ENCODE results near the gene YBX1.

The YBX1 gene

DNA sequence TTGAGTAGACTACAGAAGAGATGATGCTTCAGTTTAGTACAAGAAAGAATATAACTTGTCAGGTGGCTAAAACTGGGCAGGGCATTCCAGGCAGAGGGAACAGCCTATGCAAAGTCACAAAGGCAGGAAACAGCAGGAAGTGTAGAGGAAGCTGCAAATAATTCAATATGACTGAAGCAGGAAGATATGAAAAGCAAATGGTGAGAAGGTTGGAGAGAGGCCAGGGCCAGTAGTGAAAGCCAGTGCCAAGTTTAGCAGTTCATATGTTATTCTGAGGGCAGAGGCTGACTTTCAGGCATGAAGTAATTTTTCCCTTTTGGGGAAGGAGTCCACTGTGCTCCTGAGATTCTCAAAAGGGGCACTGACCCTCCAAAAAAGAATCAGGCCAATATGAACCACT, 8.0 kb upstream of the YBX1 start:
- TF ChIP-seq EZH2 (IDR thresholded peaks at IDR 0.05; ENCODE audit: borderline replicate concordance, low read length) = no peak
- no peak for TF ChIP-seq CTCF (IDR thresholded peaks at IDR 0.05; ENCODE audit: low read length)
- peaks cover 58% of the 10 kb centered on the region for H3K36me3 ChIP-seq (ENCODE audit: insufficient read depth, low read length)

DNA sequence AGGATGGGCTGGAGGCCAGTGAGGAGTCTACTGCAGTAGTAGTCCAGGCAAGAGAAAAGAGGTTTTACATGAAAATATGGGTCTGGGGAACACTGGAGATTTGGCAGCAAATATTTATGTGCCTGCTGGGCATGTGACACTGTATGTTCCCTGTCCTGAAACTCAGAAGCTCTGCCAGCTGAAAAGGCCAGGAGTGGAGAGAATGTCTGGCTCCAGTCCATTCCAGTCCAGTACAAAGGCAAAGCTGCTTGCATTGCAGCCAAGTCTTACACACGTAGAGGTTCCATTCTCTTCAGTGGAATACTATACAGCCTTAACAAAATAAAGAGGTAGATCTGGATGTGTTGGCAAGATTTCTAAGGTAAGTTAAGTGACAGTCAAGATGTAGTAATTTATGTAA, 7.5 kb upstream of the YBX1 start:
- Histone ChIP-seq H3K36me3 (ENCODE audit: insufficient read depth, low read length) (peaks cover 56% of the 10 kb centered on the region), H3K27me3 (ENCODE audit: insufficient read depth, low read length) (no peaks in the 10 kb centered on the region)

More for the DNA sequence above, 8.0 kb upstream of the YBX1 start:
- H4K20me1 ChIP-seq (ENCODE audit: insufficient read depth, low read length) = no peaks in the 10 kb centered on the region
- no peaks in the 10 kb centered on the region for H3K4me1 ChIP-seq (ENCODE audit: insufficient read depth, low read length, severe bottlenecking)
- H3K9me2 ChIP-seq (ENCODE audit: low read depth, low read length) = no peaks in the 10 kb centered on the region
- H3F3A ChIP-seq (ENCODE audit: insufficient read depth, low read length) = no peaks in the 10 kb centered on the region
- H3K9me3 ChIP-seq (ENCODE audit: low read length) = no peaks in the 10 kb centered on the region
- no peak overlapping the region for H2AFZ ChIP-seq (ENCODE audit: low read length)
- no peak overlapping the region for H3K4me3 ChIP-seq (ENCODE audit: low read depth, low read length, poor library complexity, severe bottlenecking)
- no peak overlapping the region for H3K9ac ChIP-seq (ENCODE audit: low read length)
- H3K4me2 ChIP-seq (ENCODE audit: low read length) = no peak overlapping the region
- H3K27ac ChIP-seq (ENCODE audit: low read depth, low read length, poor library complexity, severe bottlenecking) = no peak overlapping the region
- no peaks in the 10 kb centered on the region for H3K27me3 ChIP-seq (ENCODE audit: insufficient read depth, low read length)
- no peaks in the 10 kb centered on the region for H3K79me2 ChIP-seq (ENCODE audit: insufficient read depth, low read length)

GRCh38 chr1:42675467-42675866, 6.8 kb upstream of the YBX1 start:
- Histone ChIP-seq H3K4me3 (ENCODE audit: low read depth, low read length, poor library complexity, severe bottlenecking) (no peak overlapping the region), H3K4me1 (ENCODE audit: insufficient read depth, low read length, severe bottlenecking) (peaks cover 9% of the 10 kb centered on the region), H3K9ac (ENCODE audit: low read length) (no peak overlapping the region), H3K4me2 (ENCODE audit: low read length) (no peak overlapping the region), H3K9me3 (ENCODE audit: low read length) (no peaks in the 10 kb centered on the region), H2AFZ (ENCODE audit: low read length) (no peak overlapping the region), H3F3A (ENCODE audit: insufficient read depth, low read length) (0 out of 2 replicates have a peak, but pooled peaks cover 8% of the 10 kb centered on the region), H4K20me1 (ENCODE audit: insufficient read depth, low read length) (no peaks in the 10 kb centered on the region), H3K9me2 (ENCODE audit: low read depth, low read length) (no peaks in the 10 kb centered on the region), H3K27me3 (ENCODE audit: insufficient read depth, low read length) (no peaks in the 10 kb centered on the region), H3K27ac (ENCODE audit: low read depth, low read length, poor library complexity, severe bottlenecking) (no peak overlapping the region), H3K79me2 (ENCODE audit: insufficient read depth, low read length) (no peaks in the 10 kb centered on the region), H3K36me3 (ENCODE audit: insufficient read depth, low read length) (peaks cover 49% of the 10 kb centered on the region)
- no peak for TF ChIP-seq CTCF (IDR thresholded peaks at IDR 0.05; ENCODE audit: low read length)
- no peak for TF ChIP-seq EZH2 (IDR thresholded peaks at IDR 0.05; ENCODE audit: borderline replicate concordance, low read length)

More for the DNA sequence above, 7.5 kb upstream of the YBX1 start:
- Histone ChIP-seq H3F3A (ENCODE audit: insufficient read depth, low read length) (0 out of 2 replicates have a peak, but pooled peaks cover 4% of the 10 kb centered on the region), H3K9me2 (ENCODE audit: low read depth, low read length) (no peaks in the 10 kb centered on the region), H4K20me1 (ENCODE audit: insufficient read depth, low read length) (no peaks in the 10 kb centered on the region), H3K4me2 (ENCODE audit: low read length) (no peak overlapping the region), H3K9ac (ENCODE audit: low read length) (no peak overlapping the region), H3K4me3 (ENCODE audit: low read depth, low read length, poor library complexity, severe bottlenecking) (no peak overlapping the region), H3K9me3 (ENCODE audit: low read length) (no peaks in the 10 kb centered on the region), H3K79me2 (ENCODE audit: insufficient read depth, low read length) (no peaks in the 10 kb centered on the region), H2AFZ (ENCODE audit: low read length) (no peak overlapping the region), H3K4me1 (ENCODE audit: insufficient read depth, low read length, severe bottlenecking) (peaks cover 2% of the 10 kb centered on the region), H3K27ac (ENCODE audit: low read depth, low read length, poor library complexity, severe bottlenecking) (no peak overlapping the region)
- no peak for TF ChIP-seq CTCF (IDR thresholded peaks at IDR 0.05; ENCODE audit: low read length)
- no peak for TF ChIP-seq EZH2 (IDR thresholded peaks at IDR 0.05; ENCODE audit: borderline replicate concordance, low read length)
